GM12875 (cell line): ENCODE results near the gene FBLN2.

ENCODE experiments used
- H3K4me3 ChIP-seq: one replicate; pipeline ENCODE4 v1.5.1; 2011; ENCODE audit warnings: low read depth, low read length, control low read depth
- TF ChIP-seq, protein P1 (sequence below): IDR thresholded peaks from 2 replicates; pipeline ENCODE4 v1.5.1; 2011; ENCODE audit warnings: low read depth, mild to moderate bottlenecking, control low read depth, inconsistent platforms, low read length, moderate library complexity, borderline replicate concordance; ENCODE audit not compliant: insufficient read depth

Gene FBLN2

DNA sequence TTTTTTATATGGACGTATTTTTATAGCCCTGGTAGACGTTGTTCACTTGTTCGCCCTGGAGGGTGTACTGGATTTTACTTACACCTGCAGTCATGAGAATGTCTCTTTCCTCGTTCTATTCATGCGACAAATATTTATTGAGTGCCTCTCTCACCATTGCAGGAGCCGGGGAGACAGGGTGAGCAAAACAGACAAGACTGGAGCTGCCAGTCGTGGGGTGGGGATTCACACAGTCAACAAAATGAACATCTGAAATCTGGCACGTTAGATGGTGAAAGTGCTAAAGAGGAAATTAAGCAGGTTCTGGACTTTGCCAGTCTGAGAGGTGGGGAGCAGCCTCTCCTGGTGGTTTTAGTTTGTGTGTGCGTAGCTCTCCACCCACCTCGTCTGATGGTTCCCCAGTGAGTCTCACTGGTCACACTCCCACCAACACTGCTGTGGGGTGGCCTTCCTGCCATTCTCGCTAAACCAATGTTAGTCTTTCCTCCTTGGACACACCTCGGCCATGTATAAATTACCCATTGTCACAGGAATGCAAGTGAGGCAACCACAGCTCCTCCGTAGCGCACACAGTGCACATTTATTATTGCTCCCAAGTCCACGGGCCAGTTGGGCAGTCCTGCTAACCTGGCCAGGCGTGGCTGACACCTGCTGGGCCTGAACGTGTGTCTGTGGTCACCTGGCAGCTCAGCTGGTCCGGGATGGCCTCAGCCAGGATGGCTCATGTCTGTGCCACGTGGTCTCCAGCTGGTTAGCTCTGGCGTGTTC lies 31.5 kb downstream of the FBLN2 start:
- TF ChIP-seq, protein P1, sequence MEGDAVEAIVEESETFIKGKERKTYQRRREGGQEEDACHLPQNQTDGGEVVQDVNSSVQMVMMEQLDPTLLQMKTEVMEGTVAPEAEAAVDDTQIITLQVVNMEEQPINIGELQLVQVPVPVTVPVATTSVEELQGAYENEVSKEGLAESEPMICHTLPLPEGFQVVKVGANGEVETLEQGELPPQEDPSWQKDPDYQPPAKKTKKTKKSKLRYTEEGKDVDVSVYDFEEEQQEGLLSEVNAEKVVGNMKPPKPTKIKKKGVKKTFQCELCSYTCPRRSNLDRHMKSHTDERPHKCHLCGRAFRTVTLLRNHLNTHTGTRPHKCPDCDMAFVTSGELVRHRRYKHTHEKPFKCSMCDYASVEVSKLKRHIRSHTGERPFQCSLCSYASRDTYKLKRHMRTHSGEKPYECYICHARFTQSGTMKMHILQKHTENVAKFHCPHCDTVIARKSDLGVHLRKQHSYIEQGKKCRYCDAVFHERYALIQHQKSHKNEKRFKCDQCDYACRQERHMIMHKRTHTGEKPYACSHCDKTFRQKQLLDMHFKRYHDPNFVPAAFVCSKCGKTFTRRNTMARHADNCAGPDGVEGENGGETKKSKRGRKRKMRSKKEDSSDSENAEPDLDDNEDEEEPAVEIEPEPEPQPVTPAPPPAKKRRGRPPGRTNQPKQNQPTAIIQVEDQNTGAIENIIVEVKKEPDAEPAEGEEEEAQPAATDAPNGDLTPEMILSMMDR = no peak
- no peak overlapping the region for H3K4me3 ChIP-seq

DNA sequence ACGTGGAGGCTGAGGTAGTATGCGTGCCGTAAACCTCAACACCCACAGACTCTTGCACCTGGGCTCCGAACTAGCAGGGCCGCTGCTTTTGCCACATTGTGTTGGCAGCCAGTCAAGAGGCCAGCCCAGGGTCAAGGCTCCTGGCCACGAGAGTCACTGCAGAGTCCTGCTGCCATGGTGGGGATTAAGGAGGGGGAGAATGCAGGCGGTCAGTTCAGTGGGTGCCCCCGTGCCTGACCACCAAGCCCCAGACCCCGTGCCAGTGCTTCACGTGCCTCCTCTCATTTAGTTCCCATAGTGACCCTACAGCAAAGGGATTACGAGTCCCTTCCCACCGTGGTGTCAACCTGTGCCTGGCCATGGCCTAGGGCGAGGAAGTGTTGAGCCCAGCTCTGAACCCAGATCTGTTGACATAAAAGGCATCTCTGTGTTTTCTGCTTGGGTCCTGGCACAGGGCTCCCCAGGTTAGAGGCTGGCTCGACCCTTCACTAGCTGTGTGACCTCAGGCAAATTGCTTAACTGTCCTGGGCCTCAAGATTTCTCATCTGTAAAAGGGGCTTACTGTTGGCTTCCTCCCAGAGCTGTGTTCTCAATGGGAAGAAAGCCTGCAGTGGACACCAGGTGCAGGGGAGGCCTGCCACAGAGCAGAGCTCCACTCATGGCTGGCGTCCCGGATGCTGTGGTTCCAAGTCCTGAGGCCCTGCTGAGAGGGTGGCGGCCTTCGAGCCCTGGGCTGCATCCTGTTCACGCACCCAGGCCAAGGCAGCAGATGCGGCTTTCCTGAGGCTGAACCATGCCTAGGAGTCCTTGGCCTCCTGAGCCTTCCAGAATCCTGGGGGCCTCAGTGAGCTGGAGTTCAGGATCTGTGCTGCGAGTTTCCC lies 32.8 kb downstream of the FBLN2 start:
- TF ChIP-seq, protein P1 = no peak
- no peak overlapping the region for H3K4me3 ChIP-seq

DNA sequence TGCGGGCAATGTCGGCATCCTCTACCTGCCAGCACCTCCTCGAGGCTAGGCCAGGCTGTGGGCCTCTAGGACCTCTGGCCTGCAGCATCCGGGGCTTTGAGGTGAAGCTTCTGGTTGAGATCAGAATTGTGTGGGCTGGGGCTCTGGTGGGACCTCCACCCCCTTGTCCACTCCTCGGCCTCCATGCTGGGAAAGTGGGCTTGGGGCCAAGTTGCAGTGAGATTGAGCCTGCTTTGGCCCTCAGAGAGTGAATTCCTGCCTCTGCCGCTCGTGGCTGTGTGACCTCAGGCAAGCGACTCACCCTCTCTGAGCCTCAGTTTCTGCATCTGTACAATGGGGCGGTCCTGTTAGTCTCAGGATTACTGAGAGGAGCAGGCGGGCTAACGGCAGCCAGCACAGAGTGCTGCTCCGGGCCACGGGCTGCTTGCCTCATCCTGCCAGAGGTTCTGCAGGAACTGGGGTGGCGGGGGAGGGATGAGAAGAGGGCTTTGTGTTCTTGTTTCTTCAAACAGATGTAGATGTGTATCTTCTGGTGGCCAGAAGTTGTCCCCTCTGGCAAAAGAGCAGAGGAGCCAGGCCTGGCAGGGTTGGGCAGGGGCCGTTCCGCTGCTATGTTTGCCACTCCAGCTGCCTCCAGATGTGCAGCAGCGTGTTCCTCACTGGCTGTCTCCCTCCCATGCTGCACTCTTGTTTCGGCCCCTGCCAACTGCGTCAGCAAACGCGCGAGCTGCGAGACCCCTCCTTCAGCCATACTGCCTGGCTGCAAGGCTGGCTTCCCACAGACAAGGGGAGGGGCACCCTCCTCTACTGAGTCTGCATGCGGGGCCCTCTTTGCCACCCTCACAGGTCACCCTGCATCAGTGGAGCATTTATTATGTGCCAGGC lies 33.7 kb downstream of the FBLN2 start:
- TF ChIP-seq, protein P1 = no peak
- no peak overlapping the region for H3K4me3 ChIP-seq

DNA sequence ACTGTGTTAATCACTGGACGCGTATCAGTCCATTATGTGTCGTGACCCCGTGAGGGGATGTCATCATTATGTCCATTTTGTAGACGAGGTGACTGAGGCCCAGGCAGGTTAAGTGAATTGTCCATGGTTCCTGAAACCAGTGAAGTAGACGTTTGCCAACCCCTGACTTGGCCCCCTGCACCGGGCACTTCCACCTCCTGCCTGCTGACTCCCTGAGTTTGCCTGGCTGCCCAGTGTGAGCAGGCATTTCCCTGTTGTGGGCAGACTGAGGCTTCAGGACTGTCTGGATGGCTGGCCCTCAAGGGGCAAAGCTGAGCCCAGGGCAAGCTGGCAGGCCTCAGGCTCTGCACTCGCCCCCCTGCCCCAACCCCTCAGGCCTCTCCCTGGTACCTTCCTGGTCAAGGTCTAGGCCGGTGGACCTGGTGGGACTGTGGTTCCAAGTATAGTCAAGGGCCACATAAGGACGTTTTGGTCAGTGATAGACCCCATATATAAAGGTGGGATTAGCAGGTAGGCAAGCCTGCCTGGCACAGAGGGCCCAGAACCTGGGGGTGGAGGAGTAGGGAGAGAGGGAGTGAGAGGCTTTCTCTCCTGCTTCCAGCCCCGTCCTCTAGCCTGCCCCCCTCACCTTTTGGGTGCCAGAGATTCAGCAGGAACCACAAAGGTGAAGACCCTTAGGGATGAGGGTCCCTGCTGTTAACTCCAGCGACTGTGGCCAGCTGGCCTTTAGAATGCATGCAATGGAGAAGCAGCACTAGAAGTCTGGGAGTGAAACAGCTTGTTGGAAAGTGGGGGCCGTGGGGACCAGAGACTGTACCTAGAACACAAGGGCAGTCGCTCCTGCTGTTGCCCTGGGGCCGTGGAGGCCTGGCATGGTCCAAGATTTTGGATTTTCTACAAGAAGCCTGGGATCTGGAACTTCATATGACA lies 34.6 kb downstream of the FBLN2 start:
- TF ChIP-seq, protein P1 = no peak

DNA sequence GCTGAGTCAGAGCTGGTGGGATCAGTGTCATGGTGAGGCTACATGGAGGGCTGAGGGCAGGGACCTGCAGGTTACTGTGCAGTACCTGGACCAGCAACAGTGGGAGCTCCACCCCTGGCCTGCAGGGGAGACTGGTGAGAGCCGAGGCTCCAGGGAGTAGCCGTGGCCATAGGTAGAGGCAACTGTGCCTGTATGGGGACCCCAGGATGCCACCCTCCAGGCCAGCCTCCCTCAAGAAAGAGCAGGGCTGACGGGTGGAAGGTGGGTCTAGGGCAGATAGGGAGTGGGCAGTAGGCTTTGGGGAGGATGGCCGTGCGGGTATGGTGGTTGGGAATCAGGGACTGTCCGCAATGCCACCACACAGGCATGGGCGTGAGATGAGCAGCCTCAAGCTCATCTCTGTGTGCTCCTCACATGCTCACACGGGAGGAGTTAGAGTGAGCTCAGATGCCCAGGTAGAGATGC lies 35.5 kb downstream of the FBLN2 start:
- TF ChIP-seq, protein P1 = no peak

More for the DNA sequence above, 34.6 kb downstream of the FBLN2 start:
- H3K4me3 ChIP-seq = no peak overlapping the region

DNA sequence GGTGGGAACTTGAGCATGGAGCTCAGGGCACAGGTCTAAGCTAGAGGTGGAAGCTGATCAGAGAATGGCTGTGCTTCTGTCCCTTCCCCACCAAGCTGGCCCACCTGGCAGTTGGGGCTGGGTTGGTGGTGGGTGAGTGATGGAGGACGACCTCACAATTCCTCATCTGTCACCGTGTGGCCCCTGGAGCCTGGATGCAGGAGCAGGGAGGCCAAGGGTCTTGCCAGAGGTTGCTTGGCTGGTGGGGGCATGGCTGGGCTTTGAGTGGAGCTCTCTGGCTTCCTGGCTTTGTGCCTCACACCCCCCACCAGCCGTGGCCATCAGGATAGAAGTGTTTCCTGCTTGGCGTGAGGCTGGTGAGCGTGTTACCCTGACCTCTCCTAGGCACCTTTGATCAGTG lies 36.0 kb downstream of the FBLN2 start:
- TF ChIP-seq, protein P1 = no peak
- H3K4me3 ChIP-seq = no peak overlapping the region

More for the DNA sequence above, 35.5 kb downstream of the FBLN2 start:
- H3K4me3 ChIP-seq = no peak overlapping the region
